Loucy (cell line): ENCODE measurements around the gene LTB.

ENCODE experiments used
- H2AFZ ChIP-seq: fragments of 200-600 bp; sonication (generic); 2 replicates; pipeline ENCODE4 v1.6.0; 2016; ENCODE audit warnings: antibody characterized with exemption, mild to moderate bottlenecking, low read length, moderate library complexity
- H3F3A ChIP-seq: fragments of 200-600 bp; 2 replicates; pipeline ENCODE4 v1.6.0; 2016; ENCODE audit warnings: antibody characterized with exemption, low read depth, mild to moderate bottlenecking
- H3K27me3 ChIP-seq: fragments of 200-600 bp; sonication (generic); 2 replicates; pipeline ENCODE4 v1.6.1; 2014; ENCODE audit warnings: low read length, mild to moderate bottlenecking; ENCODE audit not compliant: insufficient read depth, poor library complexity, severe bottlenecking
- H3K36me3 ChIP-seq: fragments of 200-600 bp; sonication (generic); 2 replicates; pipeline ENCODE4 v1.6.1; 2016; ENCODE audit warnings: low read length; ENCODE audit not compliant: insufficient read depth
- H3K4me1 ChIP-seq: fragments of 200-600 bp; sonication (generic); 2 replicates; pipeline ENCODE4 v1.5.1; 2014; ENCODE audit warnings: low read length, mild to moderate bottlenecking; ENCODE audit not compliant: insufficient read depth, poor library complexity, severe bottlenecking
- H3K4me2 ChIP-seq: fragments of 200-600 bp; sonication (generic); 2 replicates; pipeline ENCODE4 v1.6.0; 2014; ENCODE audit warnings: antibody characterized with exemption, low read length, low read depth, mild to moderate bottlenecking; ENCODE audit not compliant: poor library complexity, severe bottlenecking
- H3K4me3 ChIP-seq: fragments of 200-600 bp; sonication (generic); 2 replicates; pipeline ENCODE4 v1.5.1; 2014; ENCODE audit warnings: low read length, mild to moderate bottlenecking, mixed read lengths; ENCODE audit not compliant: poor library complexity, severe bottlenecking
- H3K79me2 ChIP-seq: fragments of 200-600 bp; sonication (generic); 2 replicates; pipeline ENCODE4 v1.6.1; 2014; ENCODE audit warnings: low read length; ENCODE audit not compliant: insufficient read depth
- H3K9ac ChIP-seq: fragments of 200-600 bp; sonication (generic); 2 replicates; pipeline ENCODE4 v1.6.0; 2014; ENCODE audit warnings: mild to moderate bottlenecking, low read depth, low read length, moderate library complexity; ENCODE audit not compliant: poor library complexity, severe bottlenecking
- H3K9me2 ChIP-seq: fragments of 200-600 bp; sonication (generic); replicated peaks from 2 replicates; pipeline ENCODE4 v1.6.1; 2016; ENCODE audit warnings: low read depth, low read length, mixed read lengths
- H3K9me3 ChIP-seq: fragments of 200-600 bp; sonication (generic); 2 replicates; pipeline ENCODE4 v1.6.1; 2014; ENCODE audit warnings: mild to moderate bottlenecking, antibody characterized with exemption, low read length, low read depth; ENCODE audit not compliant: insufficient read depth
- H4K20me1 ChIP-seq: fragments of 200-600 bp; sonication (generic); 2 replicates; pipeline ENCODE4 v1.6.0; 2014; ENCODE audit warnings: antibody characterized with exemption, low read length, mild to moderate bottlenecking; ENCODE audit not compliant: insufficient read depth, poor library complexity, severe bottlenecking
- CTCF ChIP-seq: fragments of 200-600 bp; sonication (generic); conservative IDR thresholded peaks from 2 replicates; pipeline ENCODE4 v1.5.1; 2014; ENCODE audit warnings: mild to moderate bottlenecking, antibody characterized with exemption, low read length
- EZH2phosphoT487 ChIP-seq: fragments of 200-600 bp; IDR thresholded peaks from 2 replicates; pipeline ENCODE4 v1.6.1; 2018; ENCODE audit warnings: antibody characterized with exemption, mild to moderate bottlenecking, moderate library complexity, borderline replicate concordance

The LTB gene

GRCh38 chr6:31626952-31627351 lies 44.7 kb upstream of the LTB start:
- Histone ChIP-seq H3F3A (no peaks in the 10 kb centered on the region), H3K9me3 (no peaks in the 10 kb centered on the region), H4K20me1 (peaks cover 95% of the 10 kb centered on the region), H3K9me2 (no peaks in the 10 kb centered on the region), H3K4me1 (peaks cover 32% of the 10 kb centered on the region), H3K27me3 (no peaks in the 10 kb centered on the region), H3K9ac (no peak overlapping the region), H3K79me2 (peaks cover 99% of the 10 kb centered on the region), H2AFZ (no peak overlapping the region), H3K4me3 (no peak overlapping the region), H3K4me2 (peak overlapping the region; percentile 18), H3K36me3 (peaks cover 91% of the 10 kb centered on the region)
- TF ChIP-seq CTCF (no peak), EZH2phosphoT487 (no peak)

- H2AFZ ChIP-seq, result no peak overlapping the region
- peaks cover 90% of the 10 kb centered on the region for H3K79me2 ChIP-seq
- peaks cover 10% of the 10 kb centered on the region for H3K27me3 ChIP-seq
- H3K36me3 ChIP-seq, result peaks cover 63% of the 10 kb centered on the region
- H3K9ac ChIP-seq, result peak overlapping the region; percentile 99
- peaks cover 2% of the 10 kb centered on the region; the same call in 1 of the 2 replicates for H3F3A ChIP-seq
- H3K4me3 ChIP-seq, result peak overlapping the region; percentile 94
- H3K9me3 ChIP-seq, result no peaks in the 10 kb centered on the region
- H3K9me2 ChIP-seq, result no peaks in the 10 kb centered on the region
- peaks cover 43% of the 10 kb centered on the region for H3K4me1 ChIP-seq
- H4K20me1 ChIP-seq, result peaks cover 82% of the 10 kb centered on the region
- H3K4me2 ChIP-seq, result peak overlapping the region; percentile 99
- TF ChIP-seq CTCF (no peak), EZH2phosphoT487 (no peak)
Observed at GRCh38 chr6:31624070-31624469, 41.8 kb upstream of the LTB start.

- Histone ChIP-seq H3K9me2 (no peaks in the 10 kb centered on the region), H3K9ac (peak overlapping the region; percentile 99), H3F3A (peaks cover 6% of the 10 kb centered on the region; the same call in 1 of the 2 replicates), H3K9me3 (no peaks in the 10 kb centered on the region), H3K36me3 (peaks cover 49% of the 10 kb centered on the region), H3K27me3 (peaks cover 10% of the 10 kb centered on the region), H2AFZ (no peak overlapping the region), H3K4me1 (peaks cover 40% of the 10 kb centered on the region), H4K20me1 (peaks cover 69% of the 10 kb centered on the region), H3K4me3 (peak overlapping the region; percentile 94), H3K79me2 (peaks cover 88% of the 10 kb centered on the region), H3K4me2 (peak overlapping the region; percentile 99)
- no peak for TF ChIP-seq CTCF
- TF ChIP-seq EZH2phosphoT487, result no peak
Observed at GRCh38 chr6:31622684-31623091, 40.5 kb upstream of the LTB start.
